ENCODE measurements around the gene ZPR1.

Gene ZPR1

GRCh38 chr11:116792869-116793771 is 5.3 kb upstream of the ZPR1 start:
- DNase-seq (ENCODE audit: low read depth in 2 of 2), result no peak

- no peak for DNase-seq (ENCODE audit: low read depth in 2 of 2)
Measured at GRCh38 chr11:116792144-116792868, 4.5 kb upstream of the ZPR1 start.

GRCh38 chr11:116791813-116792143 is 4.0 kb upstream of the ZPR1 start, which contains the start of gene APOA5:
Gene APOA5, minus strand, starts transcription at chr11:116791879. Its CDS starts 19 bp downstream, at chr11:116791860.
- no peak for DNase-seq (ENCODE audit: low read depth in 2 of 2)

GRCh38 chr11:116791002-116791812 is 3.4 kb upstream of the ZPR1 start:
- peak; percentile 43 to 53 for DNase-seq (ENCODE audit: low read depth in 2 of 2)

GRCh38 chr11:116790167-116791001 is 2.6 kb upstream of the ZPR1 start:
- no peak for DNase-seq (ENCODE audit: low read depth in 2 of 2)

- DNase-seq (ENCODE audit: low read depth in 2 of 2), result no peak
Measured at GRCh38 chr11:116788975-116789374, 1.2 kb upstream of the ZPR1 start.

DNA sequence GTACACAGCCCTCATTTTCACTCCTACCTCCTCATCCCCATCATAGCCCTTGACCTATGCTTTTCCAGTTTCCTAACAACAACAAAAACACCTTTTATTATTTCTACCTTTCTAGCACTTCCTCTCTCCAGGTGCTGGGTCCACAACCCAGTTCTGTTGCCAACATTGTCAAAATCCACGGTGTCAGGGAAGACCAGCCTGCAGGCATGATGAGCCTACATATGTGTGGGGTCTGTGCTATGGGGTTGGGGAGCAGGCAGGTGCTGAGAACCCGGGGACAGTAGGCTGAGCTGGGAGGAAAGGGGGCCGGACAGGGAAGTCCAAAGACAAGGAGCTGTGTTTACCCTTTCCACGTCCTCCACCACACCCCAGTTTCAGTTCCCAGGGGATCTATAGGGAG is 711 bp upstream of the ZPR1 start:
- DNase-seq (ENCODE audit: low read depth in 2 of 2), result no peak

DNA sequence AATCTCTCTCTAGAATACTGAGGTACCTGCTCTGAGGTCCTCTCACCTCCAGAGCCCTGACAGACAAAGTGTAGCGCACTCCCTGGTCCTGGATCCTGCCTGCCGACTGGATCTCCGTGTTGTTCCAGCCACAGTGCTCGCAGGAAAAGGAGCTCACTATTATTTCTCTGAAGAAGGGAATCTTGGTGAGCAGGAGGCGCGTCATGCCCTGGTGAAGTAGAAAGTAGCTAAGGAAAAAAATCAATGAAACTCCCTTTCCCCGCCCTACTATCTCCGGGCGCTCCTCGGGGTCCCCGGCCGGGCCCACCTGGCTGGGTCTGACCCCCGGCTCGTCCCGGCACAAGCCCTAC is 412 bp downstream of the ZPR1 start:
- no peak for DNase-seq (ENCODE audit: low read depth in 2 of 2)

DNA sequence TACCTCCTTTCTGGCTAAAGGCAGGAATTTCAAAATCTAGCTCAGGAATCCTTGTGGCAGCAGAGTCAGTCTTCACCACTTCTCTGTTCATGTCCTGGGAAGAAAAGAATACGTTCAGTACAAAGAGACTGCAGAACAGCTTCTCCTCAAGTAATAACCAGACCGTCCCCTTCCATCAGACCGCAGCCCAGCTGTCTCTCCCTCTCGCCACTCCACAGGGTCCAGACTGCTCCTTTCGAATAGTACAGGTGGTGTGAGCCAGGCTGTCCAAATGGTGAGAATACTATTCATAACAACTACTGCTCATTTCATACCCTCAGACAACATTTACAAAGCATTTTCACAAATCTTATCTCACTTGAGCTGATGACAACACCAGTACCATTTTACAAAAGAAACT is 857 bp downstream of the ZPR1 start:
- DNase-seq (ENCODE audit: low read depth in 2 of 2), result no peak

GRCh38 chr11:116786326-116786725 is 1.5 kb downstream of the ZPR1 start:
- DNase-seq (ENCODE audit: low read depth in 2 of 2), result no peak

DNA sequence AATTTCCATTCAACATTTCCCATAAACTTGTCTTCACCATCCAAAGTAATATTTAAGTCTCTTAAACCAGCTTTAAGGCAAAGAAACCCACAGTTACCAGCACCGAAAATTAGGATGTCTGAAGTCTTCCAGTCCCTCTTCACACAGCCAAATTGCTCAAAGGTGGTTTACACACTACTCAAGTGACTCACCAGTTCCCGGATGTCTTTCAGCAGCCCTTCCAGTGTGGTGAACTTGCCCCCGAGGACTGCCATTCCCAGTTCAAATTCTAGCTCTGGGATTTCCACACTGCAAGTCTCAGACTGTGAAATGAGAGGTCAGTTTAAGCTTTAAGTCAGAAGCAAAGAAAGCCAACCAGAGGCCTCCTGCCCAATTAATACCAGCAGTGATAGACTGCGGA is 5.1 kb downstream of the ZPR1 start:
- no peak for DNase-seq (ENCODE audit: low read depth in 2 of 2)

- DNase-seq (ENCODE audit: low read depth in 2 of 2), result no peak
Measured at GRCh38 chr11:116778556-116778955, 9.3 kb downstream of the ZPR1 start.

DNA sequence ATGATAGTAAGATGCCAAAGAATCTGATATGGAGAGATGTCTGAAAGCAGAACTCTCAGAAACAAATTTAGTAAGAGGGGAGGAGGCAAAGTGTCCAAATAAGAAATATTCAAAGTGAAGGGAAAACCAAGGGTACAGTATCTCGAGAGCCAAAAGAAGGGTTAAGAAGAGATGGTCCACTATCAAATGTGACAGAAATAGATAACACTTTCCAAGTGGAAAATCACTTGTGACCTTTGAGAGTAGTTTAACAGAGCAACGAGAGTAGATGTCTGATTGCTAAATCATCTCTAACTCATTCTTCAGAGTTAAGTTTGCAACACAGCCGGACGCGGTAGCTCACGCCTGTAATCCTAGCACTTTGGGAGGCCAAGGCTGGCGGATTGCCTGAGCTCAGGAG is 10.8 kb downstream of the ZPR1 start:
- no peak for DNase-seq (ENCODE audit: low read depth in 2 of 2)

DNA sequence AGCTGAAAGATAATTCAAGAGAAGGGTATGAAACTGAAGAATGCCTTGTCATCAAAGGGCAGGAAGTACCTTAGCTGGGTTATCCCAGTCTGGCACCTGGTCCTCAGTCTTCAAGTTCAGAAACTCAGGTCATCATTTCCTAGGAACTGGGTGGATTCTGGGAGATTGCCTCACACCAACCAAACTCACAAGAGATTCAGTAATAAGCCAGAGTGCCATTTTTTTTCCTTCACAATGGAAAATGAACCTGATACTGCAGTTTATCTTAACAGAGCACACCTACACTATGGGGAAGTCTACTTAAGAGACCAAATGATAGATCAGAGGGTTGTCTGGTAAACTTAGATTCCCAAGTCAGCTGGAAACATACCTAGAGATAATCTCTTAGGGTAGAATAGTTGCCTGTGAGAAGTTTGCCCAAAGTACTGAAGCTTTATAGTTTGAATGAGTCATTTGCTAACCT is 11.3 kb downstream of the ZPR1 start:
- DNase-seq (ENCODE audit: low read depth in 2 of 2), result no peak

DNA sequence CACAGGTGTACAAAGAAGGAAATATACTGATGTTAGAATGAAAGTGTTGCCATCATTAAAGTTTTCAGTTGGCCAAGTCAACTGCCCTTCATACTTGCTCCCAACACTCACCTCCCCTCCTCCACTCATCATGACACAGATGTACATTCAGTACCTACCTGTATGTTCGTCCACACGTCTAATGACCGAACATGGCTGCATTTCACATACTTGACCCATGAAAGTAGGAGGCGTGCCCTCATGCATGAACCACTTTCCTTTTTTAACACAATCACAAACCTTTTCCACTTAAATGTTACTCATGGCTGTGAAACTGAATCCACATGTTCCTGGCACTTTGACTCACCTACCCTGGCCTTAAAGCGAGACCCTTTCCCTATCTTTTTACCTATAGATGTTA is 11.8 kb downstream of the ZPR1 start:
- DNase-seq (ENCODE audit: low read depth in 2 of 2), result no peak

DNA sequence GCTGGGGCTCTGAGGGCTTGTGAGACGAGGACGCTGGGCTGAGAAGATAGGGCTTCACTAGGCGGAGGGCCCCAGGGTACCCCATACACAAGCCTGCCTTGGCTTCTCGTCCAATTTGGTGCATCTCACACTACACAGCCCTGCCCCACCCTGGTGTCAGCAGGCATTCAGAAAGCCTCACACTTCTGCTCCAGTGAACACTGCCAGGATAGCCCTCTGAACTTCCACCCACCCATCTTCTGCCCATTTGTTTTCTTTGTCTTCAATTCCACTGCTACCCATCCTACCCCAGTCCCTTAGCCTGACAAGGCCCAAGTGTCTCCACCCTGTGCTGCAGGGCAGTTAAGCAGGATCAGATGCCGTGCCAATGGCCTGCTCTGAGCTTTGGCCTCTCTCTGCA is 13.2 kb downstream of the ZPR1 start:
- DNase-seq (ENCODE audit: low read depth in 2 of 2), result no peak

DNA sequence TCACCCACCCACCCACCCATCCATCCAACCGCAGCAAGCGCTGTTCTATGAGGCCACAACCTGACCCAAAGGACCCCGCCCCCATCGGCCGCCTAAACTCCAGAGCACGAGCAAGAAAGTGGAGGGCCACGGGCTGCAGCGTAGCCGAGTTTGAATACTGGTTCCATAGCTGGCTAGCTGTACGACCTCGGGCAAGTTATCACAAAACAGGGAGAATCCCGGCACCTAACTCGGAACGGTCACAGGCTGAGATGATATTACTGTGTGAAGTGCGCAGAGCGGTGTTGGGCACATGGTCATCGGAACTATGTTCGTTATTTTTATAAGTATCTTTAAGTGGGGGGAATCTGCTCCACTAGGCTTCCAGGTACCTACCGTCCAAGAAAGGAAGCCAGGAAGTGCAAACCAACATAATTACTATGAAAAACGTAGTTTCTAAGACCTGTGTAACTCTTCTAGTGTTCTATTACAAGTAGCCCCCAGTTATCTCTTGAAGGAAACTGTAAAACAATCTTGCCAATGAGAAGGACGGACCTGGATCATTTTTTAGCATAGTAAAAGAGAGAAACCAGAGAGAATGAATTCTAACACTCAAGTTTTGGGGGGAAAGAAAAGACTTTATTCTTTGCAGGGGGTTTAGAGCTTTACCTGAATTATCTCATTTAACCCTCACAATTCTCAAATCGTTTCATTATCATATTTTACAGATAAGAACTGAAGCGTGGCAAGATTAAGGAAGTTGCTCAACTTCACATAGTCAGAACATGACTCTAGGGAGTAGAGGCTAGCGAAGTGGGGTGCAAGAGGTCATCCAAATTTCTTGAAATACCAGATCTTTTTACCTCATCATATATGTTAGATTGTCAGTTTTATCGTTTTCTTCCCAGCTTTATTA is 14.4 kb downstream of the ZPR1 start:
- DNase-seq (ENCODE audit: low read depth in 2 of 2), result no peak

- peak; percentile 83 to 84 for DNase-seq (ENCODE audit: low read depth in 2 of 2)
Measured at GRCh38 chr11:116772443-116773202, 15.2 kb downstream of the ZPR1 start, which contains the start of gene BUD13. Gene BUD13, minus strand, starts transcription at chr11:116772987. Its CDS starts 23 bp downstream, at chr11:116772964.

DNA sequence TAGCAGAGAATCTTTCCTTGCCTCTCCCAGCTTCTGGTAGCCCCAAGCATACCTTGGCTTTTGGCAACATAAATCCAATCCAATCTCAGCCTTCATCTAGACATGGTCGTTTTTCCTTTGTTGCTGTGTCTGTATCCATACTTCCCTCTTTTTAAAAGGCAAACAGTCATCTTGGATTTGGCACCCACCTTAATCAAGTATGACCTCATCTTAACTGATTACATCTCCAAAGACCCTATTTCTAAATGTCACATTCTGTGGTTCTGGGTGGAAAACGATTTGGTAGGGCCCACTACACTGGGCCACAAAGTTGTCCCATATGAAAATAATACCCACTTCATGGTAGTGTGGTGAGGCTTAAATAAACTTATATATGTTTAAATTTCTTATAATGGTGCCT is 15.9 kb downstream of the ZPR1 start:
- no peak for DNase-seq (ENCODE audit: low read depth in 2 of 2)

Measured in activated CD8-positive, alpha-beta memory T cell treated with anti-CD3 and anti-CD28 coated beads for 4 hours (primary cell).